ENCODE data around the gene METTL1. TPM values are rescaled to one million over a fixed set of nuclear protein-coding genes. Genes with fewer than 3 reads are reported as not detected.

Gene METTL1
- total and polyA plus RNA-seq, 7 donors, result 3.8 to 16.7 (median 9.3) TPM

DNA sequence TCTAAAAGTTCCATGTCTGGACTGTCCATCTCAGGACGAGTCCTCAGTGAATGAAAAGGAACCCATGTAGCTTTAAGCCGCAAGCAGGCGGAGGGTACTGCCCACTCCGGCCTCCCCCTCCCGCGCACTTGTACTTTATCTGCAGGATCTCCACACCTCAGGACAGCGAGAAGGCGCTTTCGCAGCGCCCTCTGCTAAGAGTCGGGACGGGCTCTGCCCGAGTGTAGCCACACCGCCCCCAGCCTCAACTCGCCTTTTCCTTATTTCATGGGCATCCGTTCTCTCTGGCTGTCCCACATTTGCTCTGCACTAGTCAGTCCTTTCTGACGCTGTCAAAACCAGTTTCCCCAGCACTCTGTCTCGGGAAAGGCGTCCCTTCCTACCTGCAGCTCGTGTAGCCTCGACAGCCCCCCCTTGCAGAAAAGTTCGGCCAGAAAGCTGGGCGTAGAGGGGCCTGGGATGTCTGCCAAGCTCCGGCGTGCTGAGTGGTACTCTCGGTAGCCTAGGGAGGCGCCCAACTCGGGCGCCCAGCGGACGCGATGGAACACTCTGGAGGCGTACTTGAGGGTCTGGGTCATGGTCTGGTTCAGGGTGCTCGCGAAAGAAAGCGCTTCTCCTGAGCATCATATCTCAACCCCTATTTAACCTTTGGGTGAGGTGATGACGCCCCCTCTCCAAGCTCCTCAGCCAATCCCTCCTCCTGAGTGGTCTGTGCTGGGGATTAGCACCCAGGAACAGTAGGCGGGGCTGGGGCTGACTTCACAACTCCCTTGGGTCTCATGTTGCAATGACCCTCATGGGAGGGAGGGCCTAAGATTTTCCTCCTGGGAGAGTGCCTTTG is 5.2 kb downstream of the METTL1 start, which contains the start of gene CYP27B1:
Gene CYP27B1 (minus strand): TSS at position 615 of the 841 bp plus-strand sequence. CDS start 37 bp downstream, at position 578.
- peaks cover 0 to 17% (median 0%) of the 10 kb centered on the region in 4 donors for H3K36me3 ChIP-seq
- H3K27ac ChIP-seq, result no peak within 1 kb of the TSS
- TF ChIP-seq EP300 (IDR thresholded peaks at IDR 0.05) (no peak), POLR2A (IDR thresholded peaks at IDR 0.05) (no peak), POLR2AphosphoS5 (IDR thresholded peaks at IDR 0.05) (no peak)
- TF ChIP-seq, protein P1, sequence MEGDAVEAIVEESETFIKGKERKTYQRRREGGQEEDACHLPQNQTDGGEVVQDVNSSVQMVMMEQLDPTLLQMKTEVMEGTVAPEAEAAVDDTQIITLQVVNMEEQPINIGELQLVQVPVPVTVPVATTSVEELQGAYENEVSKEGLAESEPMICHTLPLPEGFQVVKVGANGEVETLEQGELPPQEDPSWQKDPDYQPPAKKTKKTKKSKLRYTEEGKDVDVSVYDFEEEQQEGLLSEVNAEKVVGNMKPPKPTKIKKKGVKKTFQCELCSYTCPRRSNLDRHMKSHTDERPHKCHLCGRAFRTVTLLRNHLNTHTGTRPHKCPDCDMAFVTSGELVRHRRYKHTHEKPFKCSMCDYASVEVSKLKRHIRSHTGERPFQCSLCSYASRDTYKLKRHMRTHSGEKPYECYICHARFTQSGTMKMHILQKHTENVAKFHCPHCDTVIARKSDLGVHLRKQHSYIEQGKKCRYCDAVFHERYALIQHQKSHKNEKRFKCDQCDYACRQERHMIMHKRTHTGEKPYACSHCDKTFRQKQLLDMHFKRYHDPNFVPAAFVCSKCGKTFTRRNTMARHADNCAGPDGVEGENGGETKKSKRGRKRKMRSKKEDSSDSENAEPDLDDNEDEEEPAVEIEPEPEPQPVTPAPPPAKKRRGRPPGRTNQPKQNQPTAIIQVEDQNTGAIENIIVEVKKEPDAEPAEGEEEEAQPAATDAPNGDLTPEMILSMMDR (IDR thresholded peaks at IDR 0.05), result no peak
- H3K4me3 ChIP-seq, result peak within 1 kb of the TSS in 3 of 4 donors; percentile 16 to 38 (median 33)
- H3K9me3 ChIP-seq, result no peaks in the 10 kb centered on the region
- intact Hi-C loops (cut with DNase I), result no loop called here
- WGBS, 2 donors, result 6 to 8% methylated on average over 38 of the region's 38 CpGs
- H3K4me1 ChIP-seq, result peaks cover 0 to 40% (median 35%) of the 10 kb centered on the region in 4 donors
- peaks cover 35 to 52% (median 47%) of the 10 kb centered on the region in 3 donors for H3K27me3 ChIP-seq
- DNase-seq, result no peak

DNA sequence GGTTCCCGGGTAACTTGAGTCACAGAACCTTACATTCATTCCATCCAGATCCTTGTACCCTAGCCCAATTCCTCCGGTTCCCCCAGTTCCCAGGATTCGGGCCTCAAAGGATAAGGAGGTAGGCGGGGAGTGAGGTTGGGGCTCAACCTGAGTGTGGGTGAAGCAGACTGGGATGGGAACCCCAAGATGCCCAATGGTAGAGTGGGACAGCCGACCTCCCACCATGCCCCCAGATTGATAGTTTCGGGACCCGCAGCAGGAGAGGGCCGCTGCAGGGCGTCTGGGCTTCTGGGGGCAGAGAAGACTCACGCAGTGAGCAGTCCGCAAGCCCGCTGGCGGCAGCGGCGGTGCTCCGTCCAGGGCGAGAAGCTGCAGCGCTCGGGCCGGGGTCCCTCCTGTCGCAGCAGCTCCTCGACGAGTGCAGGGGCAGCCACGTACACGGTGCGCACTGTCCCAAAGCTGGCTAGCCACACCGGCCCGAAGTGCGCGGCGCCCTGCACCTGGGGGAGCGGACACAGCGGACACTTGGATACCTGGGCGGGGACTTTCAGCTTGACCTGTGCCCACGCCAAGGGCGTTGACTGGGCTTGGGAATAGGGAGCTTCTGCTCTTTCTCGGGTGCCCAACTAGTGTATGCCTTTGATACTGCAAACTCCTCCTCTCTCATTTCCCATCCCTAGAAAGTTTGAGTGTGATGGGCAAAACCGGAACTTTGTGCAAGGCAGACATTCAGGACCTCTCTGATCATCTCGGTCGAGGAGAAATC is 6.0 kb downstream of the METTL1 start:
- no peak for DNase-seq
- Histone ChIP-seq H3K36me3 (peaks cover 0 to 17% (median 0%) of the 10 kb centered on the region in 4 donors), H3K4me3 (peak overlapping the region in 3 of 4 donors; percentile 16 to 38 (median 33)), H3K9me3 (no peaks in the 10 kb centered on the region), H3K4me1 (peaks cover 0 to 32% (median 27%) of the 10 kb centered on the region in 4 donors), H3K27me3 (peaks cover 36 to 57% (median 47%) of the 10 kb centered on the region in 3 donors), H3K27ac (no peak overlapping the region)
- intact Hi-C loops (cut with DNase I), result no loop called here
- TF ChIP-seq, protein P1 (IDR thresholded peaks at IDR 0.05), result no peak
- TF ChIP-seq POLR2A (IDR thresholded peaks at IDR 0.05) (no peak), EP300 (IDR thresholded peaks at IDR 0.05) (no peak), POLR2AphosphoS5 (IDR thresholded peaks at IDR 0.05) (no peak)
- WGBS, 2 donors, result 2 to 4% methylated on average over 40 of the region's 40 CpGs

DNA sequence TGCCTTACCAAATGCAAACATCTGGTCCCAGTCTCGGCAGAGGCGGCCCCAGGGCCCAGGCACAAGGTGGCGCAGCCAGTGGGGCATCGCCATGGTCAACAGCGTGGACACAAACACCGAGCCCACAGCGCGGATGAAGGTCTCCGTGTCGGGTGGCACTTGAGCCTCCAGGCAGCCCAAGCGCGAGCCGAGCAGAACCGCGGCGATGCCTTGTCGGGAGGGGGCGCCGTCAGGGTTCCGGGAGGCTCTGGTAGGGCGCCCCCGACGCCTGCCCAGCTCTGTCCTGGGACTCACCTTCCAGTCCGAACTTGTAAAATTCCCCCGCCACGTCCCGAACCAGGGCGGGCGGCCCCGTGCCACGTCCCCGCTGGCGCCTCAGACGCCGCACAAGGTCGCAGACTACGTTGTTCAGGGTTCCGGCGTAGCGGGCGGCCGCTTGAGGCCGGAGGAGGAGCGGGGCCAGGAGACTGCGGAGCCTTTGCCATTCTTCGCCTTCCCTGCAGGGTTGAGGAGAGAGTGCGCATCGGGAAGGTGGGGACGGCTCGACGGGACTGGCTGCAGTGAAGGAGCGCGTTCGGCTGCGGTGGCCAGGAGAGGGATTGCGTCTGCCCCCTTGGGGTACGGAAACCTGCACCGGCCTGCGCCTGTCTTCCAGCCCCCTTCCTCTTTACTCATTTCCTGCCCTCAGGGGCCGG is 6.8 kb downstream of the METTL1 start:
- H3K36me3 ChIP-seq, result peaks cover 0 to 12% (median 0%) of the 10 kb centered on the region in 4 donors
- no peaks in the 10 kb centered on the region for H3K9me3 ChIP-seq
- peaks cover 0 to 30% (median 26%) of the 10 kb centered on the region in 4 donors for H3K4me1 ChIP-seq
- no peak overlapping the region for H3K27ac ChIP-seq
- DNase-seq, result no peak
- peak overlapping the region in 3 of 4 donors; percentile 20 to 38 (median 33) for H3K4me3 ChIP-seq
- H3K27me3 ChIP-seq, result peaks cover 36 to 57% (median 47%) of the 10 kb centered on the region in 3 donors
- WGBS, 2 donors, result 1% methylated on average over 60 of the region's 60 CpGs
- intact Hi-C loops (cut with DNase I), result no loop called here
- TF ChIP-seq, protein P1 (IDR thresholded peaks at IDR 0.05), result no peak
- TF ChIP-seq POLR2A (IDR thresholded peaks at IDR 0.05) (no peak), EP300 (IDR thresholded peaks at IDR 0.05) (no peak), POLR2AphosphoS5 (IDR thresholded peaks at IDR 0.05) (no peak)

DNA sequence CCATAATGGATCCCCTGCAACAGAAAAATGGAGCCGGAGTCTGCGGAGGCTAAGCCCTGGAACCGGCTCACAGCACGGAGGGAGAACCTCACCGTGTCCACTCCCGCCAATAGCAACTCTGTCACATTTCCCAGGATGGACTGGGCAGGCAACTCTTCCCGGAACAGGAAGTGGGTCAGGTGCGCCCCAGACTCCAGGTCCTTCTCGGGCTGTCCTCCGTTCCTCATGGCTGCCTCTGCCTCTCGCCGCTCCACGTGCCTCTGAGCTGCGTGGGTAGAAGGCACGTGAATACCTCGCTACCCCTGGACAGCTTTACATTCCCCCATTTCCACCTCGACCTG is 7.3 kb downstream of the METTL1 start:
- Histone ChIP-seq H3K27me3 (peaks cover 36 to 57% (median 47%) of the 10 kb centered on the region in 3 donors), H3K4me1 (peaks cover 0 to 30% (median 26%) of the 10 kb centered on the region in 4 donors), H3K27ac (no peak overlapping the region), H3K4me3 (peak overlapping the region in 3 of 4 donors; percentile 20 to 38 (median 33)), H3K36me3 (peaks cover 0 to 7% (median 0%) of the 10 kb centered on the region in 4 donors), H3K9me3 (no peaks in the 10 kb centered on the region)
- intact Hi-C loops (cut with DNase I), result no loop called here
- DNase-seq, result no peak
- TF ChIP-seq POLR2A (IDR thresholded peaks at IDR 0.05) (no peak), POLR2AphosphoS5 (IDR thresholded peaks at IDR 0.05) (no peak), EP300 (IDR thresholded peaks at IDR 0.05) (no peak)
- TF ChIP-seq, protein P1 (IDR thresholded peaks at IDR 0.05), result no peak
- WGBS, 2 donors, result 15 to 17% methylated on average over 17 of the region's 17 CpGs

Measured in sigmoid colon (tissue), 7 donors.